HFF-Myc (cell line): Measurements from ENCODE around the gene CDC5L.

Experiments used
- DNase-seq: peaks from one replicate; pipeline ENCODE4 v3.0.0-alpha.2; 2011; ENCODE audit warnings: low read depth; ENCODE audit errors: extremely low read depth
- H3K4me3 ChIP-seq: replicated peaks from 2 replicates; pipeline ENCODE4 v1.5.1; 2011; ENCODE audit warnings: low read depth, mild to moderate bottlenecking, control low read depth, low read length
- CTCF ChIP-seq: IDR thresholded peaks from 2 replicates; pipeline ENCODE4 v1.5.1; 2012; ENCODE audit warnings: mild to moderate bottlenecking, low read depth, low read length, control low read depth; ENCODE audit errors: missing control alignments

The CDC5L gene

GRCh38 chr6:44451803-44452695 lies 64.5 kb downstream of the CDC5L start:
- no peak for TF ChIP-seq CTCF
- no peak overlapping the region for H3K4me3 ChIP-seq
- DNase-seq: no peak

- H3K4me3 ChIP-seq: no peak overlapping the region
- TF ChIP-seq CTCF: no peak
- no peak for DNase-seq
Measured at GRCh38 chr6:44452725-44453124, 65.2 kb downstream of the CDC5L start.

GRCh38 chr6:44453146-44453545 lies 65.6 kb downstream of the CDC5L start:
- H3K4me3 ChIP-seq: no peak overlapping the region
- no peak for DNase-seq

DNA sequence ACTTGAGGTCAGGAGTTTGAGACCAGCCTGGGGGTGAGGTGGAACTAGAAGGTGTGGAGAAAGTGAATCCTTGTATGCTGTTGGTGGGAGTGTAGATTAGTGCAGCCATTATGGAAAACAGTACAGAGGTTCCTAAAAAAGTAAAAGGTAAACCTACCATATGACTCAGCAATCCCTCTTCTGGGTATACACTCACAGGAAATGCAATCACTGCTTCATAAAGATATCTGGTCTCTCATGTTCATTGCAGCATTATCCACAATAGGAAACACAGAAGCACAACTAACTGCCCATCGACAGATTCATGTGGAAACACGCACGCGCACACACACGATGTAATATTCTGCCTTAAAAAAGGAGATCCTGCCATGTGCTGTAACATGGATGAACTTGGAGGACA lies 66.7 kb downstream of the CDC5L start:
- no peak for DNase-seq
- no peak for TF ChIP-seq CTCF
- no peak overlapping the region for H3K4me3 ChIP-seq

More at GRCh38 chr6:44453146-44453545, 65.6 kb downstream of the CDC5L start:
- no peak for TF ChIP-seq CTCF

GRCh38 chr6:44456070-44456965 lies 68.8 kb downstream of the CDC5L start:
- DNase-seq: peak; percentile 25
- peak; percentile 83 for TF ChIP-seq CTCF
- peak overlapping the region; percentile 4; the same call in 1 of the 2 replicates for H3K4me3 ChIP-seq

GRCh38 chr6:44456966-44457292 lies 69.4 kb downstream of the CDC5L start:
- TF ChIP-seq CTCF: no peak
- peak overlapping the region; percentile 4; the same call in 1 of the 2 replicates for H3K4me3 ChIP-seq
- no peak for DNase-seq
